Measurements from ENCODE around the gene NDUFAF3.
"Not testable (repeated sequence)": the region's sequence is repeated elsewhere in the genome, so short reads cannot be mapped to it uniquely, and the experiment has no call there.

GRCh38 chr3:49008627-49009026 is 13.3 kb upstream of the NDUFAF3 start:
- not testable (repeated sequence) for TF ChIP-seq ESRRG, ZNF70 (CRISPR knock-in tag; IDR thresholded peaks at IDR 0.05)
